Mammary epithelial cell (primary cell): Measurements from ENCODE around the gene MMEL1.

Experiments used
- EZH2 ChIP-seq: IDR thresholded peaks from 2 replicates; pipeline ENCODE4 v1.6.1; 2012; ENCODE audit warnings: low read length, inconsistent platforms, borderline replicate concordance
- TF ChIP-seq, protein P1 (sequence below), 2 donors: IDR thresholded peaks in 1 of 2; conservative IDR thresholded peaks in 1 of 2; 2 replicates each; pipeline ENCODE4 v1.5.1; 2011 to 2012; ENCODE audit warnings: inconsistent platforms in 2 of 2, low read length in 2 of 2, mild to moderate bottlenecking in 2 of 2, control low read depth in 1 of 2, low read depth in 1 of 2; ENCODE audit not compliant: insufficient read depth in 1 of 2; ENCODE audit errors: extremely low read depth in 1 of 2

DNA sequence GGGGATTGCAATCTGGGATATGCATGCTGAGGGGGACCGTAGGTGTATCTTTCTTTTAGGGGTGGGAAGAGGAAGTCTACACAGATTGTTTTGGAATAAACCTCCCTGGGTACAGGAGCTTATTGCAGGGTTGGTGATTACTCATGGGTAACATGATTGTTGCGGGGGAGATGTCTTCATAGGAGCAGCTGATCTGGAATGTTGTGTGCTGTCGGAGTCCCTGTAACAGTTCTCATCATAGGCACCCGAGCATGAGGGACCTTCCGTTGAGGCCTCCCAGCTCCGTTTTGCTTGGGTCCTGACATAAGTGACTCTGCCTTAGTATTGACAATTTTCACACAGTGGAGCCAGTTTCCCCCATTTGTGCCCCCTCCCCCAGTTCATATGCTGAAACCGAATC lies 50.4 kb downstream of the MMEL1 start:
- TF ChIP-seq, protein P1, sequence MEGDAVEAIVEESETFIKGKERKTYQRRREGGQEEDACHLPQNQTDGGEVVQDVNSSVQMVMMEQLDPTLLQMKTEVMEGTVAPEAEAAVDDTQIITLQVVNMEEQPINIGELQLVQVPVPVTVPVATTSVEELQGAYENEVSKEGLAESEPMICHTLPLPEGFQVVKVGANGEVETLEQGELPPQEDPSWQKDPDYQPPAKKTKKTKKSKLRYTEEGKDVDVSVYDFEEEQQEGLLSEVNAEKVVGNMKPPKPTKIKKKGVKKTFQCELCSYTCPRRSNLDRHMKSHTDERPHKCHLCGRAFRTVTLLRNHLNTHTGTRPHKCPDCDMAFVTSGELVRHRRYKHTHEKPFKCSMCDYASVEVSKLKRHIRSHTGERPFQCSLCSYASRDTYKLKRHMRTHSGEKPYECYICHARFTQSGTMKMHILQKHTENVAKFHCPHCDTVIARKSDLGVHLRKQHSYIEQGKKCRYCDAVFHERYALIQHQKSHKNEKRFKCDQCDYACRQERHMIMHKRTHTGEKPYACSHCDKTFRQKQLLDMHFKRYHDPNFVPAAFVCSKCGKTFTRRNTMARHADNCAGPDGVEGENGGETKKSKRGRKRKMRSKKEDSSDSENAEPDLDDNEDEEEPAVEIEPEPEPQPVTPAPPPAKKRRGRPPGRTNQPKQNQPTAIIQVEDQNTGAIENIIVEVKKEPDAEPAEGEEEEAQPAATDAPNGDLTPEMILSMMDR (conservative IDR thresholded peaks at IDR 0.05 in 1 of 2, IDR thresholded peaks at IDR 0.05 in 1 of 2; ENCODE audit: extremely low read depth in 1 of 2, insufficient read depth in 1 of 2, low read depth in 1 of 2, low read length in 2 of 2), result no peak
- no peak for TF ChIP-seq EZH2
